Panc1 (cell line): ENCODE data around the gene FN3K. TPM values are rescaled to one million over a fixed set of nuclear protein-coding genes. Genes with fewer than 3 reads are reported as not detected.

Source experiments
- ATAC-seq: fragments of 200-7000 bp; cut with Tn5 transposase; 2 replicates; pipeline ENCODE4 v1.9.1; 2020; ENCODE audit warnings: mild to moderate bottlenecking, moderate library complexity
- BruUV-seq: library from RNA; stranded (reverse); fragments of 400-500 nt; replicated peaks from 2 replicates; lab custom pipeline; 2021; lab: Mats Ljungman, UMichigan
- CTCF ChIA-PET: fragments of 300-600 bp; sonication (Branson Sonifier 250); formaldehyde crosslinking; loops from one replicate; lab custom pipeline; 2022; ENCODE audit warnings: antibody characterized with exemption; lab: Charles Lee
- POLR2A ChIA-PET: fragments of 300-600 bp; sonication (Branson Sonifier 250); formaldehyde crosslinking; loops from one replicate; lab custom pipeline; 2022; ENCODE audit warnings: antibody characterized with exemption; lab: Charles Lee
- DNase-seq: peaks from one replicate; pipeline ENCODE4 v3.0.0-alpha.2; 2010; ENCODE audit warnings: low read depth, low spot score
- H3K27ac ChIP-seq: 2 replicates; pipeline ENCODE4 v1.5.1; 2011; ENCODE audit warnings: mild to moderate bottlenecking, low read length, inconsistent platforms
- H3K27me3 ChIP-seq: fragments of 200-500 bp; sonication (Bioruptor generic); 2 replicates; pipeline ENCODE4 v1.6.0; 2014; ENCODE audit warnings: low read length, inconsistent platforms; ENCODE audit not compliant: control insufficient read depth, insufficient read depth
- H3K36me3 ChIP-seq: fragments of 200-500 bp; sonication (Bioruptor generic); 2 replicates; pipeline ENCODE4 v1.5.1; 2014; ENCODE audit warnings: inconsistent platforms, mild to moderate bottlenecking, low read length, moderate library complexity; ENCODE audit not compliant: control insufficient read depth, insufficient read depth
- H3K4me1 ChIP-seq: 2 replicates; pipeline ENCODE4 v1.5.1; 2011; ENCODE audit warnings: inconsistent platforms, mild to moderate bottlenecking, low read length, moderate library complexity; ENCODE audit not compliant: control insufficient read depth, insufficient read depth
- H3K4me3 ChIP-seq, 2 experiments: 2 replicates each; pipeline ENCODE4 v1.5.1; 2011 to 2012; ENCODE audit warnings: low read depth in 2 of 2, low read length in 2 of 2, mild to moderate bottlenecking in 2 of 2, inconsistent platforms in 1 of 2, moderate library complexity in 1 of 2
- H3K9me3 ChIP-seq: fragments of 200-500 bp; sonication (Bioruptor generic); 2 replicates; pipeline ENCODE4 v1.5.1; 2014; ENCODE audit warnings: low read depth, mild to moderate bottlenecking, inconsistent platforms, low read length, moderate library complexity; ENCODE audit not compliant: control insufficient read depth, insufficient read depth
- POLR2AphosphoS5 ChIP-seq: IDR thresholded peaks from 2 replicates; pipeline ENCODE4 v1.6.1; 2012; ENCODE audit warnings: mild to moderate bottlenecking, low read depth, low read length, moderate library complexity
- SIN3A ChIP-seq: IDR thresholded peaks from 2 replicates; pipeline ENCODE4 v1.6.1; 2012; ENCODE audit warnings: low read depth, mild to moderate bottlenecking, low read length, moderate library complexity, borderline replicate concordance; ENCODE audit not compliant: insufficient read depth
- TCF7L2 ChIP-seq: IDR thresholded peaks from 2 replicates; pipeline ENCODE4 v1.6.1; 2011; ENCODE audit warnings: mild to moderate bottlenecking, low read depth, low read length, inconsistent platforms
- in situ Hi-C: cut with HindIII; loops from 2 replicates; pipeline ENCODE4 v1.10.0; 2016; ENCODE audit warnings: low sequenced_read_pairs, low pct_unique_long_range_greater_than_20kb
- intact Hi-C: fragments of 100-400 bp; cut with micrococcal nuclease; formaldehyde crosslinking; loops from one replicate; pipeline ENCODE4 v1.10.0; 2022; ENCODE audit not compliant: unreplicated experiment
- total RNA-seq: library from RNA; stranded (reverse); gene quantifications from one replicate; pipeline ENCODE4 v1.2.1, GENCODE V29; 2021; ENCODE audit not compliant: unreplicated experiment
- TF ChIP-seq, protein P1 (sequence below), 2 experiments: IDR thresholded peaks; 2 replicates each; pipeline ENCODE4 v1.6.1; 2011 to 2012; ENCODE audit warnings: low read depth in 2 of 2, control low read depth in 1 of 2, low read length in 1 of 2, mild to moderate bottlenecking in 1 of 2, moderate library complexity in 1 of 2; ENCODE audit not compliant: insufficient read depth in 1 of 2
- TF ChIP-seq, protein P2 (sequence below): fragments of 450-650 bp; IDR thresholded peaks from 2 replicates; pipeline ENCODE4 v1.5.1; 2017; ENCODE audit warnings: mild to moderate bottlenecking

FN3K gene
- total RNA-seq, 1 experiment from 2014 or later, result 34.8 TPM

DNA sequence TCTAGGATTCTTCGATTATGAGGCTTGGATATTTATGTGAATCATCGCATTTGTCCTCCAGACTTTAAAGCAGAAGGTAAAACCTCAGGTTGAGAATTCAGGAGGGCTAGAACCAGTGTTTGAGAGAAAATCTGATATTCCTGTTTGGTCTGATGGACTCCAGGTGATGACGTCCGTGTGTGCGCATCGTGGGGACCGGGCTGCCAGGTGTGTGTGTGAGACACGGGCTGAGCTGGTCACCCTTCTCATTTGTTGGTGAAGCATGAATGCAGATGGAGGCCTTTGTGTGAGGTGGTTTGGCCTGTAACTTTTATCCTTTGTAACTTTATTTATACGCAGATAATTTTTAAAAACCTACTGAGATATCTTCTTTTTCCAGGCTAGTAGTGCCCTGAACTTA is 61.6 kb downstream of the FN3K start:
- Histone ChIP-seq H3K36me3 (peaks cover 3% of the 10 kb centered on the region), H3K27ac (no peak overlapping the region), H3K4me3 (no peak overlapping the region), H3K27me3 (no peaks in the 10 kb centered on the region), H3K9me3 (no peaks in the 10 kb centered on the region), H3K4me1 (no peaks in the 10 kb centered on the region)
- intact Hi-C loops, result no loop called here
- ChIA-PET CTCF (no interaction called here), POLR2A (no interaction called here)
- TF ChIP-seq, protein P1, sequence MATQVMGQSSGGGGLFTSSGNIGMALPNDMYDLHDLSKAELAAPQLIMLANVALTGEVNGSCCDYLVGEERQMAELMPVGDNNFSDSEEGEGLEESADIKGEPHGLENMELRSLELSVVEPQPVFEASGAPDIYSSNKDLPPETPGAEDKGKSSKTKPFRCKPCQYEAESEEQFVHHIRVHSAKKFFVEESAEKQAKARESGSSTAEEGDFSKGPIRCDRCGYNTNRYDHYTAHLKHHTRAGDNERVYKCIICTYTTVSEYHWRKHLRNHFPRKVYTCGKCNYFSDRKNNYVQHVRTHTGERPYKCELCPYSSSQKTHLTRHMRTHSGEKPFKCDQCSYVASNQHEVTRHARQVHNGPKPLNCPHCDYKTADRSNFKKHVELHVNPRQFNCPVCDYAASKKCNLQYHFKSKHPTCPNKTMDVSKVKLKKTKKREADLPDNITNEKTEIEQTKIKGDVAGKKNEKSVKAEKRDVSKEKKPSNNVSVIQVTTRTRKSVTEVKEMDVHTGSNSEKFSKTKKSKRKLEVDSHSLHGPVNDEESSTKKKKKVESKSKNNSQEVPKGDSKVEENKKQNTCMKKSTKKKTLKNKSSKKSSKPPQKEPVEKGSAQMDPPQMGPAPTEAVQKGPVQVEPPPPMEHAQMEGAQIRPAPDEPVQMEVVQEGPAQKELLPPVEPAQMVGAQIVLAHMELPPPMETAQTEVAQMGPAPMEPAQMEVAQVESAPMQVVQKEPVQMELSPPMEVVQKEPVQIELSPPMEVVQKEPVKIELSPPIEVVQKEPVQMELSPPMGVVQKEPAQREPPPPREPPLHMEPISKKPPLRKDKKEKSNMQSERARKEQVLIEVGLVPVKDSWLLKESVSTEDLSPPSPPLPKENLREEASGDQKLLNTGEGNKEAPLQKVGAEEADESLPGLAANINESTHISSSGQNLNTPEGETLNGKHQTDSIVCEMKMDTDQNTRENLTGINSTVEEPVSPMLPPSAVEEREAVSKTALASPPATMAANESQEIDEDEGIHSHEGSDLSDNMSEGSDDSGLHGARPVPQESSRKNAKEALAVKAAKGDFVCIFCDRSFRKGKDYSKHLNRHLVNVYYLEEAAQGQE (IDR thresholded peaks at IDR 0.05; ENCODE audit: insufficient read depth in 1 of 2, low read depth in 2 of 2, low read length in 1 of 2), result no peak
- no peak for TF ChIP-seq SIN3A
- no peak for TF ChIP-seq TCF7L2
- TF ChIP-seq, protein P2, sequence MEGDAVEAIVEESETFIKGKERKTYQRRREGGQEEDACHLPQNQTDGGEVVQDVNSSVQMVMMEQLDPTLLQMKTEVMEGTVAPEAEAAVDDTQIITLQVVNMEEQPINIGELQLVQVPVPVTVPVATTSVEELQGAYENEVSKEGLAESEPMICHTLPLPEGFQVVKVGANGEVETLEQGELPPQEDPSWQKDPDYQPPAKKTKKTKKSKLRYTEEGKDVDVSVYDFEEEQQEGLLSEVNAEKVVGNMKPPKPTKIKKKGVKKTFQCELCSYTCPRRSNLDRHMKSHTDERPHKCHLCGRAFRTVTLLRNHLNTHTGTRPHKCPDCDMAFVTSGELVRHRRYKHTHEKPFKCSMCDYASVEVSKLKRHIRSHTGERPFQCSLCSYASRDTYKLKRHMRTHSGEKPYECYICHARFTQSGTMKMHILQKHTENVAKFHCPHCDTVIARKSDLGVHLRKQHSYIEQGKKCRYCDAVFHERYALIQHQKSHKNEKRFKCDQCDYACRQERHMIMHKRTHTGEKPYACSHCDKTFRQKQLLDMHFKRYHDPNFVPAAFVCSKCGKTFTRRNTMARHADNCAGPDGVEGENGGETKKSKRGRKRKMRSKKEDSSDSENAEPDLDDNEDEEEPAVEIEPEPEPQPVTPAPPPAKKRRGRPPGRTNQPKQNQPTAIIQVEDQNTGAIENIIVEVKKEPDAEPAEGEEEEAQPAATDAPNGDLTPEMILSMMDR, result no peak
- no peak for TF ChIP-seq POLR2AphosphoS5
- ATAC-seq, result no peak
- no peak for DNase-seq
- in situ Hi-C loops, result no loop called here
- BruUV-seq, result TSS peak; percentile 54

DNA sequence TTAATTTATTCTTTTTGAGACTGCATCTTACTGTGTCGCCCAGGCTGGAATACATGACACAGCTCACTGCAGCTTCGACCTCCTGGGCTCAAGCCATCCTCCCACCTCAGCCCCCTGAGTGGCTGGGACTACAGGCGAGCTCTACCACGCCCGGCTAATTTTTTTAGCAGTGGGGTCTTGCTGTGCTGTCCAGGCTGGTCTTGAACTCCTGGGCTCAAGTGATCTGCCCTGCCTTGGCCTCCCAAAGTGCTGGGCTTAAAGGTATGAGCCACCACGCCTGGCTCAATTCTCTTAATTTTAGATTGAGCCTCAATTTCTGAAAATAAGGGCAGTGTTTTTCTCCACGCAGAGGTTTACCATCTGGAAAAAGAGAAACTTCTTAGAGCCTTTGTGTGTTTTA is 63.3 kb downstream of the FN3K start:
- POLR2A ChIA-PET, result no interaction called here

More for the DNA sequence above, 63.3 kb downstream of the FN3K start:
- no peaks in the 10 kb centered on the region for H3K4me1 ChIP-seq
- in situ Hi-C loops, result no loop called here
- no peaks in the 10 kb centered on the region for H3K27me3 ChIP-seq
- DNase-seq, result no peak
- intact Hi-C loops, result no loop called here
- no peak overlapping the region for H3K27ac ChIP-seq
- no peak for ATAC-seq
- no peaks in the 10 kb centered on the region for H3K9me3 ChIP-seq
- CTCF ChIA-PET, result no interaction called here
- peaks cover 3% of the 10 kb centered on the region for H3K36me3 ChIP-seq
- H3K4me3 ChIP-seq, result no peak overlapping the region
- BruUV-seq, result no TSS peak
- TF ChIP-seq, protein P2, result no peak
- TF ChIP-seq SIN3A, result no peak
- TF ChIP-seq POLR2AphosphoS5, result no peak
- no peak for TF ChIP-seq TCF7L2
- TF ChIP-seq, protein P1 (IDR thresholded peaks at IDR 0.05; ENCODE audit: insufficient read depth in 1 of 2, low read depth in 2 of 2, low read length in 1 of 2), result no peak
